H9 (cell line): ENCODE data around the gene HS3ST6. TPM values are rescaled to one million over a fixed set of nuclear protein-coding genes. Genes with fewer than 3 reads are reported as not detected.

Source experiments
- DNase-seq: peaks from one replicate; pipeline ENCODE4 v3.0.0-alpha.2; 2017
- H2AFZ ChIP-seq: one replicate; pipeline ENCODE4 v1.6.1; 2013; ENCODE audit warnings: mild to moderate bottlenecking, low read length, control low read depth, moderate library complexity
- H2AK5ac ChIP-seq: 2 replicates; pipeline ENCODE4 v1.6.1; 2013; ENCODE audit warnings: low read length, control low read depth, mixed read lengths; ENCODE audit not compliant: insufficient read length
- H2BK120ac ChIP-seq: one replicate; pipeline ENCODE4 v1.6.1; 2013; ENCODE audit warnings: low read depth, mild to moderate bottlenecking, low read length, control low read depth, inconsistent platforms; ENCODE audit not compliant: poor library complexity, severe bottlenecking
- H2BK12ac ChIP-seq: 2 replicates; pipeline ENCODE4 v1.6.1; 2013; ENCODE audit warnings: low read length, control low read depth, mixed read lengths, low read depth; ENCODE audit not compliant: insufficient read length
- H2BK15ac ChIP-seq: 2 replicates; pipeline ENCODE4 v1.6.1; 2013; ENCODE audit warnings: low read depth, low read length, control low read depth
- H2BK20ac ChIP-seq: one replicate; pipeline ENCODE4 v1.6.1; 2013; ENCODE audit warnings: low read depth, mild to moderate bottlenecking, low read length, control low read depth, inconsistent platforms; ENCODE audit not compliant: poor library complexity, severe bottlenecking
- H2BK5ac ChIP-seq: 2 replicates; pipeline ENCODE4 v1.6.1; 2013; ENCODE audit warnings: low read length, control low read depth, mixed read lengths; ENCODE audit not compliant: insufficient read length
- H3K14ac ChIP-seq: 2 replicates; pipeline ENCODE4 v1.6.1; 2013; ENCODE audit warnings: low read length, control low read depth; ENCODE audit not compliant: insufficient read depth
- H3K18ac ChIP-seq: 2 replicates; pipeline ENCODE4 v1.6.1; 2013; ENCODE audit warnings: low read depth, mild to moderate bottlenecking, mixed read lengths, low read length, control low read depth; ENCODE audit not compliant: insufficient read length
- H3K23ac ChIP-seq: 2 replicates; pipeline ENCODE4 v1.6.1; 2013; ENCODE audit warnings: low read length, control low read depth, mixed read lengths, low read depth; ENCODE audit not compliant: insufficient read length
- H3K23me2 ChIP-seq: 2 replicates; pipeline ENCODE4 v1.6.1; 2013; ENCODE audit warnings: low read depth, mild to moderate bottlenecking, mixed read lengths, low read length, control low read depth; ENCODE audit not compliant: insufficient read length, poor library complexity, severe bottlenecking
- H3K27ac ChIP-seq: 2 replicates; pipeline ENCODE4 v1.5.1; 2013; ENCODE audit warnings: low read length, control low read depth, mixed read lengths, low read depth; ENCODE audit not compliant: insufficient read length
- H3K27me3 ChIP-seq: 2 replicates; pipeline ENCODE4 v1.6.1; 2013; ENCODE audit warnings: low read length, control low read depth, inconsistent platforms; ENCODE audit not compliant: insufficient read depth
- H3K4ac ChIP-seq: 2 replicates; pipeline ENCODE4 v1.6.1; 2013; ENCODE audit warnings: low read depth, mild to moderate bottlenecking, control low read depth, inconsistent platforms, low read length, moderate library complexity
- H3K4me1 ChIP-seq: 2 replicates; pipeline ENCODE4 v1.6.1; 2013; ENCODE audit warnings: low read length, control low read depth, inconsistent platforms; ENCODE audit not compliant: insufficient read depth
- H3K4me2 ChIP-seq: 2 replicates; pipeline ENCODE4 v1.6.1; 2013; ENCODE audit warnings: low read length, control low read depth, mixed read lengths; ENCODE audit not compliant: insufficient read length, insufficient read depth
- H3K56ac ChIP-seq: 2 replicates; pipeline ENCODE4 v1.6.1; 2013; ENCODE audit warnings: low read depth, mild to moderate bottlenecking, mixed read lengths, low read length, control low read depth; ENCODE audit not compliant: insufficient read length
- H3K79me1 ChIP-seq: 2 replicates; pipeline ENCODE4 v1.6.1; 2013; ENCODE audit warnings: low read depth, mild to moderate bottlenecking, moderate library complexity, low read length, control low read depth, inconsistent platforms; ENCODE audit not compliant: insufficient read depth, poor library complexity, severe bottlenecking
- H3K79me2 ChIP-seq: 2 replicates; pipeline ENCODE4 v1.6.1; 2013; ENCODE audit warnings: low read length, control low read depth, inconsistent platforms; ENCODE audit not compliant: insufficient read depth
- H3K9ac ChIP-seq: 2 replicates; pipeline ENCODE4 v1.6.1; 2013; ENCODE audit warnings: low read length, control low read depth, mixed read lengths; ENCODE audit not compliant: insufficient read length; ENCODE audit errors: extremely low read depth
- H3K9me3 ChIP-seq: one replicate; pipeline ENCODE4 v1.6.1; 2013; ENCODE audit warnings: low read depth, low read length, inconsistent platforms; ENCODE audit not compliant: control insufficient read depth
- H3T11ph ChIP-seq: one replicate; pipeline ENCODE4 v1.6.1; 2013; ENCODE audit warnings: mild to moderate bottlenecking, low read length, control low read depth, inconsistent platforms
- H4K20me1 ChIP-seq: one replicate; pipeline ENCODE4 v1.6.1; 2013; ENCODE audit not compliant: control insufficient read depth, insufficient read length, insufficient read depth
- H4K5ac ChIP-seq: 2 replicates; pipeline ENCODE4 v1.6.1; 2013; ENCODE audit warnings: low read depth, mild to moderate bottlenecking, mixed read lengths, low read length, control low read depth; ENCODE audit not compliant: insufficient read length
- H4K8ac ChIP-seq: replicated peaks from 2 replicates; pipeline ENCODE4 v1.6.1; 2013; ENCODE audit warnings: low read length, control low read depth, mixed read lengths, low read depth; ENCODE audit not compliant: insufficient read length
- H4K91ac ChIP-seq: 2 replicates; pipeline ENCODE4 v1.6.1; 2013; ENCODE audit warnings: low read depth, mild to moderate bottlenecking, moderate library complexity, mixed read lengths, low read length, control low read depth; ENCODE audit not compliant: insufficient read length
- H3K27ac Mint-ChIP-seq, 3 experiments: 2 replicates in 2 of 3; 3 replicates in 1 of 3; pipeline ENCODE4 v1.8.0; 2020 to 2021; ENCODE audit warnings: mixed read lengths in 3 of 3, mild to moderate bottlenecking in 1 of 3, moderate library complexity in 1 of 3
- H3K27me3 Mint-ChIP-seq: 2 replicates; pipeline ENCODE4 v1.8.0; 2021; ENCODE audit warnings: low read depth, mild to moderate bottlenecking, moderate library complexity, mixed read lengths
- H3K36me3 Mint-ChIP-seq, 3 experiments: 2 replicates in 2 of 3; 3 replicates in 1 of 3; pipeline ENCODE4 v1.8.0; 2020 to 2021; ENCODE audit warnings: low read depth in 3 of 3, mixed read lengths in 3 of 3; ENCODE audit not compliant: insufficient read depth in 1 of 3
- H3K4me1 Mint-ChIP-seq, 2 experiments: 2 replicates each; pipeline ENCODE4 v1.8.0; 2020; ENCODE audit warnings: mixed read lengths in 2 of 2
- H3K4me3 Mint-ChIP-seq, 2 experiments: 2 replicates in 1 of 2; 3 replicates in 1 of 2; pipeline ENCODE4 v1.8.0; 2020 to 2021; ENCODE audit warnings: mild to moderate bottlenecking in 2 of 2, mixed read lengths in 2 of 2, moderate library complexity in 1 of 2
- H3K9me3 Mint-ChIP-seq, 2 experiments: 2 replicates in 1 of 2; 3 replicates in 1 of 2; pipeline ENCODE4 v1.8.0; 2020; ENCODE audit warnings: mild to moderate bottlenecking in 2 of 2, mixed read lengths in 2 of 2, moderate library complexity in 1 of 2
- WGBS: extraction: QIAGEN DNeasy Blood & Tissue Kit; methylation state at CpG from one replicate; pipeline ENCODE4 v1.1.7; 2013; ENCODE audit warnings: missing lambda C conversion rate, low lambda C conversion rate, mixed read lengths; ENCODE audit not compliant: insufficient read length; ENCODE audit errors: extremely low coverage; 5-methylcytosine and 5-hydroxymethylcytosine counted together
- total RNA-seq: library from RNA; stranded (reverse); gene quantifications from 2 replicates; pipeline ENCODE4 v1.2.1, GENCODE V29; 2021
- TF ChIP-seq, protein P1 (sequence below): fragments of 200-600 bp; sonication (generic); conservative IDR thresholded peaks from 3 replicates; pipeline ENCODE4 v1.8.0; 2021; ENCODE audit warnings: antibody characterized with exemption, mild to moderate bottlenecking

Gene HS3ST6
- total RNA-seq, 1 experiment from 2014 or later: not detected

DNA sequence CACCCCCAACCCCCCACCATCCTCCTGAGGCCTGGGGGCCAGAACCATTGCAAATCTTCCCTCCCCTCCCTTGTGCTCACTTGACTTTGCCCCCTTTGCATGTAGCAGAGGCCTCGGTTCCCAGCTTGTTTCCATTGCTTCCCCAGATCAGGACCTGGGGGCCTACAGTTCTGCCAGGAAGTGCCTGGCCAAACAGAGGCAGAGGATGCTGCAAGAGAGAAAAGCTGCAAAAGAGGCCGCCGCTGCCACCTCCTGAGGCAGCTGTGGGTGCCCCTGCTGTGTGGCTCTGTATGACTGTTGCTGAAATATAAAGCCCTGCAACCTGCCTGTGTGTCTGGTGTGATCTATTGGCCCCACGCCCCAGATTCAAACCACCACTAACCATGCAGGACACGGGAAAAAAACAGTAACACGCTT, 43.4 kb upstream of the HS3ST6 start:
- no peak overlapping the region for H3K56ac ChIP-seq
- no peak for DNase-seq
- no peak overlapping the region for H2BK120ac ChIP-seq
- no peak overlapping the region for H3T11ph ChIP-seq
- H3K27me3 ChIP-seq: no peaks in the 10 kb centered on the region
- H3K4me3 Mint-ChIP-seq: peak overlapping the region; percentile 95 to 97; a peak in 4 of 5 replicates
- peak overlapping the region; percentile 79 for H3K4me2 ChIP-seq
- no peak overlapping the region for H3K27ac ChIP-seq
- H4K8ac ChIP-seq: no peak overlapping the region
- H3K18ac ChIP-seq: no peak overlapping the region
- H4K20me1 ChIP-seq: no peaks in the 10 kb centered on the region
- H3K79me2 ChIP-seq: peaks cover 18% of the 10 kb centered on the region
- H3K9me3 ChIP-seq: no peaks in the 10 kb centered on the region
- no peak overlapping the region for H4K91ac ChIP-seq
- H3K14ac ChIP-seq: no peak overlapping the region
- no peaks in the 10 kb centered on the region for H3K79me1 ChIP-seq
- no peak overlapping the region for H3K4ac ChIP-seq
- no peak overlapping the region for H2BK20ac ChIP-seq
- H2BK12ac ChIP-seq: no peak overlapping the region
- no peaks in the 10 kb centered on the region for H3K4me1 ChIP-seq
- H2BK15ac ChIP-seq: no peak overlapping the region
- peak overlapping the region in 2 of 3 experiments; percentile 75 to 96; a peak in 2 of 7 replicates for H3K27ac Mint-ChIP-seq
- peaks cover 23% of the 10 kb centered on the region for H3K23me2 ChIP-seq
- H3K4me1 Mint-ChIP-seq: peaks cover 29 to 47% of the 10 kb centered on the region in 2 experiments
- H3K23ac ChIP-seq: no peak overlapping the region
- H3K36me3 Mint-ChIP-seq: peaks cover 27 to 39% (median 33%) of the 10 kb centered on the region in 3 experiments
- no peak overlapping the region for H2BK5ac ChIP-seq
- no peak overlapping the region for H3K9ac ChIP-seq
- no peak overlapping the region for H2AFZ ChIP-seq
- no CpG with 5 or more reads among the region's 6 CpGs for WGBS
- H2AK5ac ChIP-seq: no peak overlapping the region
- H3K27me3 Mint-ChIP-seq: peaks cover 18% of the 10 kb centered on the region
- TF ChIP-seq, protein P1, sequence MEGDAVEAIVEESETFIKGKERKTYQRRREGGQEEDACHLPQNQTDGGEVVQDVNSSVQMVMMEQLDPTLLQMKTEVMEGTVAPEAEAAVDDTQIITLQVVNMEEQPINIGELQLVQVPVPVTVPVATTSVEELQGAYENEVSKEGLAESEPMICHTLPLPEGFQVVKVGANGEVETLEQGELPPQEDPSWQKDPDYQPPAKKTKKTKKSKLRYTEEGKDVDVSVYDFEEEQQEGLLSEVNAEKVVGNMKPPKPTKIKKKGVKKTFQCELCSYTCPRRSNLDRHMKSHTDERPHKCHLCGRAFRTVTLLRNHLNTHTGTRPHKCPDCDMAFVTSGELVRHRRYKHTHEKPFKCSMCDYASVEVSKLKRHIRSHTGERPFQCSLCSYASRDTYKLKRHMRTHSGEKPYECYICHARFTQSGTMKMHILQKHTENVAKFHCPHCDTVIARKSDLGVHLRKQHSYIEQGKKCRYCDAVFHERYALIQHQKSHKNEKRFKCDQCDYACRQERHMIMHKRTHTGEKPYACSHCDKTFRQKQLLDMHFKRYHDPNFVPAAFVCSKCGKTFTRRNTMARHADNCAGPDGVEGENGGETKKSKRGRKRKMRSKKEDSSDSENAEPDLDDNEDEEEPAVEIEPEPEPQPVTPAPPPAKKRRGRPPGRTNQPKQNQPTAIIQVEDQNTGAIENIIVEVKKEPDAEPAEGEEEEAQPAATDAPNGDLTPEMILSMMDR: no peak
- H3K9me3 Mint-ChIP-seq: peaks cover 0 to 3% of the 10 kb centered on the region in 2 experiments; a peak in 1 of 5 replicates
- H4K5ac ChIP-seq: no peak overlapping the region
